Hepatocyte (in vitro differentiated cells): ENCODE measurements around the gene SRPRB. TPM values are rescaled to one million over a fixed set of nuclear protein-coding genes. Genes with fewer than 3 reads are reported as not detected.

Source experiments
- DNase-seq: peaks from one replicate; pipeline ENCODE4 v3.0.0-alpha.2; 2016; ENCODE audit warnings: low spot score
- H2AFZ ChIP-seq: fragments of 200-600 bp; sonication (generic); 2 replicates; pipeline ENCODE4 v1.6.0; 2016; ENCODE audit warnings: antibody characterized with exemption, mild to moderate bottlenecking
- H3K27ac ChIP-seq: fragments of 200-600 bp; sonication (generic); 2 replicates; pipeline ENCODE4 v1.5.1; 2016; ENCODE audit warnings: mild to moderate bottlenecking
- H3K27me3 ChIP-seq: fragments of 200-600 bp; sonication (generic); 2 replicates; pipeline ENCODE4 v1.6.1; 2016
- H3K36me3 ChIP-seq: fragments of 200-600 bp; sonication (generic); replicated peaks from 2 replicates; pipeline ENCODE4 v1.5.1; 2016; ENCODE audit warnings: low read depth; ENCODE audit not compliant: insufficient read depth
- H3K4me1 ChIP-seq: fragments of 200-600 bp; sonication (generic); 2 replicates; pipeline ENCODE4 v1.5.1; 2016; ENCODE audit warnings: mild to moderate bottlenecking, moderate library complexity; ENCODE audit not compliant: insufficient read depth
- H3K4me2 ChIP-seq: fragments of 200-600 bp; sonication (generic); 2 replicates; pipeline ENCODE4 v1.6.0; 2016
- H3K4me3 ChIP-seq: fragments of 200-600 bp; sonication (generic); 2 replicates; pipeline ENCODE4 v1.5.1; 2016; ENCODE audit warnings: mild to moderate bottlenecking
- H3K79me2 ChIP-seq: fragments of 200-600 bp; sonication (generic); 2 replicates; pipeline ENCODE4 v1.6.0; 2017; ENCODE audit warnings: mild to moderate bottlenecking
- H3K9me2 ChIP-seq: fragments of 200-600 bp; sonication (generic); replicated peaks from 2 replicates; pipeline ENCODE4 v1.6.0; 2017; ENCODE audit warnings: mild to moderate bottlenecking; ENCODE audit not compliant: insufficient read depth
- H3K9me3 ChIP-seq: fragments of 200-600 bp; sonication (generic); 2 replicates; pipeline ENCODE4 v1.5.1; 2016; ENCODE audit warnings: low read depth, mild to moderate bottlenecking
- H4K20me1 ChIP-seq: fragments of 200-600 bp; sonication (generic); 2 replicates; pipeline ENCODE4 v1.6.0; 2016; ENCODE audit warnings: mild to moderate bottlenecking; ENCODE audit not compliant: insufficient read depth, poor library complexity, severe bottlenecking
- CTCF ChIP-seq: fragments of 200-600 bp; sonication (generic); IDR thresholded peaks from 2 replicates; pipeline ENCODE4 v1.5.1; 2016; ENCODE audit warnings: antibody characterized with exemption, mild to moderate bottlenecking; ENCODE audit not compliant: poor library complexity
- EZH2 ChIP-seq: fragments of 200-600 bp; sonication (generic); IDR thresholded peaks from 2 replicates; pipeline ENCODE4 v1.6.1; 2016; ENCODE audit warnings: antibody characterized with exemption, mild to moderate bottlenecking, borderline replicate concordance
- EZH2phosphoT487 ChIP-seq: fragments of 200-600 bp; sonication (generic); IDR thresholded peaks from one replicate; pipeline ENCODE4 v1.6.1; 2018; ENCODE audit warnings: antibody characterized with exemption, mild to moderate bottlenecking, low read depth, moderate library complexity; ENCODE audit not compliant: unreplicated experiment, severe bottlenecking
- WGBS: methylation state at CpG from one replicate; pipeline ENCODE4 v1.1.6; 2016; ENCODE audit warnings: low lambda C conversion rate; ENCODE audit errors: missing lambda C conversion rate; 5-methylcytosine and 5-hydroxymethylcytosine counted together
- polyA plus RNA-seq: library from polyadenylated mRNA; unstranded; fragments of >200 nt; fragmentation: Nextera tagmentation; extraction: Ambion mirVana; gene quantifications from 2 replicates; pipeline ENCODE4 v1.2.1, GENCODE V29; 2016
- total RNA-seq: library from RNA; depleted of rRNA; stranded (reverse); fragments of >200 nt; gene quantifications from 2 replicates; pipeline ENCODE4 v1.2.3, GENCODE V29; 2014

Gene SRPRB
- total and polyA plus RNA-seq, 2 experiments from 2014 or later = 94.4 to 129 TPM

- 79% methylated on average over 1 of the region's 1 CpG for WGBS
- no peaks in the 10 kb centered on the region for H3K79me2 ChIP-seq
- H3K9me3 ChIP-seq = no peaks in the 10 kb centered on the region
- no peaks in the 10 kb centered on the region for H3K4me1 ChIP-seq
- H3K27ac ChIP-seq = no peak overlapping the region
- H4K20me1 ChIP-seq = no peaks in the 10 kb centered on the region
- no peaks in the 10 kb centered on the region for H3K9me2 ChIP-seq
- no peak overlapping the region for H3K4me3 ChIP-seq
- TF ChIP-seq CTCF = no peak
- no peak for TF ChIP-seq EZH2phosphoT487
- no peak for TF ChIP-seq EZH2
- no peaks in the 10 kb centered on the region for H3K36me3 ChIP-seq
- H2AFZ ChIP-seq = no peak overlapping the region
- no peak for DNase-seq
- no peak overlapping the region for H3K4me2 ChIP-seq
- peaks cover 4% of the 10 kb centered on the region for H3K27me3 ChIP-seq
Measured at GRCh38 chr3:133758568-133758928, 47.1 kb upstream of the SRPRB start.

GRCh38 chr3:133758964-133759739 lies 46.5 kb upstream of the SRPRB start:
- no peaks in the 10 kb centered on the region for H3K36me3 ChIP-seq
- no peak overlapping the region for H2AFZ ChIP-seq
- H3K4me3 ChIP-seq = no peak overlapping the region
- WGBS = 79% methylated on average over 9 of the region's 9 CpGs
- H3K27ac ChIP-seq = no peak overlapping the region
- no peaks in the 10 kb centered on the region for H3K4me1 ChIP-seq
- no peaks in the 10 kb centered on the region for H3K9me3 ChIP-seq
- TF ChIP-seq EZH2phosphoT487 = no peak
- no peak for TF ChIP-seq EZH2
- no peak for TF ChIP-seq CTCF
- no peak for DNase-seq
- H4K20me1 ChIP-seq = no peaks in the 10 kb centered on the region
- H3K79me2 ChIP-seq = no peaks in the 10 kb centered on the region
- peaks cover 4% of the 10 kb centered on the region for H3K27me3 ChIP-seq
- H3K4me2 ChIP-seq = no peak overlapping the region
- no peaks in the 10 kb centered on the region for H3K9me2 ChIP-seq

- no peaks in the 10 kb centered on the region for H3K9me2 ChIP-seq
- no peaks in the 10 kb centered on the region for H3K9me3 ChIP-seq
- H3K4me1 ChIP-seq = no peaks in the 10 kb centered on the region
- TF ChIP-seq CTCF (no peak), EZH2 (no peak), EZH2phosphoT487 (no peak)
- H3K4me2 ChIP-seq = no peak overlapping the region
- no peak overlapping the region for H3K27ac ChIP-seq
- H4K20me1 ChIP-seq = no peaks in the 10 kb centered on the region
- H2AFZ ChIP-seq = no peak overlapping the region
- WGBS = 70% methylated on average over 2 of the region's 2 CpGs
- no peak overlapping the region for H3K4me3 ChIP-seq
- H3K36me3 ChIP-seq = no peaks in the 10 kb centered on the region
- no peaks in the 10 kb centered on the region for H3K79me2 ChIP-seq
- peaks cover 4% of the 10 kb centered on the region for H3K27me3 ChIP-seq
- no peak for DNase-seq
Measured at GRCh38 chr3:133759740-133760305, 45.8 kb upstream of the SRPRB start.
